HG03520 (cell line): ENCODE results near the gene SLC39A8.

Experiments
- ATAC-seq: cut with Tn5 transposase; IDR thresholded peaks from one replicate; pipeline ENCODE4 v1.9.1; 2021; ENCODE audit warnings: mild to moderate bottlenecking, moderate library complexity; ENCODE audit not compliant: unreplicated experiment

Gene SLC39A8

GRCh38 chr4:102342404-102343074, 2.7 kb downstream of the SLC39A8 start:
- no peak for ATAC-seq

- no peak for ATAC-seq
Measured at GRCh38 chr4:102341201-102341600, 4.1 kb downstream of the SLC39A8 start.

- ATAC-seq: no peak
Measured at GRCh38 chr4:102339018-102339417, 6.3 kb downstream of the SLC39A8 start.

- ATAC-seq: no peak
Measured at GRCh38 chr4:102338405-102338804, 6.9 kb downstream of the SLC39A8 start.

GRCh38 chr4:102335616-102336015, 9.7 kb downstream of the SLC39A8 start:
- ATAC-seq: no peak

GRCh38 chr4:102334624-102335023, 10.7 kb downstream of the SLC39A8 start:
- no peak for ATAC-seq

GRCh38 chr4:102333787-102334186, 11.5 kb downstream of the SLC39A8 start:
- ATAC-seq: no peak

- no peak for ATAC-seq
Measured at GRCh38 chr4:102328045-102328444, 17.2 kb downstream of the SLC39A8 start.

GRCh38 chr4:102326951-102327350, 18.3 kb downstream of the SLC39A8 start:
- no peak for ATAC-seq

GRCh38 chr4:102324730-102325129, 20.6 kb downstream of the SLC39A8 start:
- no peak for ATAC-seq

- ATAC-seq: no peak
Measured at GRCh38 chr4:102322736-102323135, 22.5 kb downstream of the SLC39A8 start.

- peak; percentile 62 for ATAC-seq
Measured at GRCh38 chr4:102321260-102321995, 23.9 kb downstream of the SLC39A8 start.

GRCh38 chr4:102319594-102319993, 25.7 kb downstream of the SLC39A8 start:
- no peak for ATAC-seq

GRCh38 chr4:102318526-102318925, 26.8 kb downstream of the SLC39A8 start:
- no peak for ATAC-seq

GRCh38 chr4:102318105-102318504, 27.2 kb downstream of the SLC39A8 start:
- no peak for ATAC-seq

GRCh38 chr4:102317459-102317858, 27.8 kb downstream of the SLC39A8 start:
- ATAC-seq: no peak

- ATAC-seq: no peak
Measured at GRCh38 chr4:102316585-102316984, 28.7 kb downstream of the SLC39A8 start.

- ATAC-seq: no peak
Measured at GRCh38 chr4:102315532-102315931, 29.8 kb downstream of the SLC39A8 start.

- ATAC-seq: no peak
Measured at GRCh38 chr4:102312417-102312816, 32.9 kb downstream of the SLC39A8 start.

- no peak for ATAC-seq
Measured at GRCh38 chr4:102311912-102312311, 33.4 kb downstream of the SLC39A8 start.

GRCh38 chr4:102311407-102311806, 33.9 kb downstream of the SLC39A8 start:
- ATAC-seq: no peak

- peak; percentile 47 for ATAC-seq
Measured at GRCh38 chr4:102308032-102308799, 37.1 kb downstream of the SLC39A8 start.
